WERI-Rb-1 (cell line): ENCODE measurements around the gene RNASE8.

ENCODE experiments used
- DNase-seq: peaks from one replicate; pipeline ENCODE4 v3.0.0-alpha.2; 2020
- H3K27ac ChIP-seq: fragments of 250-450 bp; sonication (Bioruptor Pico); 2 replicates; pipeline ENCODE4 v1.5.1; 2020; ENCODE audit warnings: mild to moderate bottlenecking, moderate library complexity
- H3K27me3 ChIP-seq: fragments of 250-450 bp; sonication (Bioruptor Pico); 2 replicates; pipeline ENCODE4 v1.5.1; 2021; ENCODE audit warnings: mild to moderate bottlenecking, low read depth, moderate library complexity; ENCODE audit not compliant: insufficient read depth, severe bottlenecking
- H3K36me3 ChIP-seq: fragments of 250-450 bp; sonication (Bioruptor Pico); 2 replicates; pipeline ENCODE4 v1.5.1; 2020; ENCODE audit warnings: mild to moderate bottlenecking, moderate library complexity
- H3K4me3 ChIP-seq: 2 replicates; pipeline ENCODE4 v1.5.1; 2011; ENCODE audit warnings: low read depth, mild to moderate bottlenecking, control low read depth, low read length
- H3K9me3 ChIP-seq: fragments of 250-450 bp; sonication (Bioruptor Pico); 2 replicates; pipeline ENCODE4 v1.5.1; 2021; ENCODE audit warnings: mild to moderate bottlenecking, moderate library complexity; ENCODE audit not compliant: severe bottlenecking
- CTCF ChIP-seq: IDR thresholded peaks from 2 replicates; pipeline ENCODE4 v1.5.1; 2011; ENCODE audit warnings: low read depth, mild to moderate bottlenecking, control low read depth, inconsistent platforms, low read length

The RNASE8 gene

GRCh38 chr14:21096438-21096837, 38.8 kb downstream of the RNASE8 start:
- Histone ChIP-seq H3K27me3 (no peaks in the 10 kb centered on the region), H3K4me3 (peak overlapping the region; percentile 74), H3K36me3 (peaks cover 29% of the 10 kb centered on the region), H3K9me3 (no peaks in the 10 kb centered on the region), H3K27ac (peak overlapping the region; percentile 98)
- peak; percentile 42 for DNase-seq
- TF ChIP-seq CTCF: no peak

GRCh38 chr14:21096978-21097635, 39.5 kb downstream of the RNASE8 start:
- H3K27ac ChIP-seq: peak overlapping the region; percentile 98
- H3K27me3 ChIP-seq: no peaks in the 10 kb centered on the region
- TF ChIP-seq CTCF: no peak
- H3K9me3 ChIP-seq: no peaks in the 10 kb centered on the region
- DNase-seq: peak; percentile 17
- peak overlapping the region; percentile 74 for H3K4me3 ChIP-seq
- H3K36me3 ChIP-seq: peaks cover 22% of the 10 kb centered on the region

GRCh38 chr14:21097636-21098075, 40.0 kb downstream of the RNASE8 start:
- Histone ChIP-seq H3K4me3 (peak overlapping the region; percentile 74), H3K9me3 (no peaks in the 10 kb centered on the region), H3K27ac (peak overlapping the region; percentile 98), H3K27me3 (no peaks in the 10 kb centered on the region), H3K36me3 (peaks cover 17% of the 10 kb centered on the region)
- peak; percentile 44 for DNase-seq
- no peak for TF ChIP-seq CTCF

- DNase-seq: peak; percentile 81
- H3K4me3 ChIP-seq: peak within 1 kb of the TSS; percentile 77
Measured at GRCh38 chr14:21098076-21098891, 40.7 kb downstream of the RNASE8 start, which contains the start of gene ZNF219. TSS of gene ZNF219 (minus strand) at chr14:21098655. CDS start at chr14:21093591, 5,064 bp downstream.

More at GRCh38 chr14:21098076-21098891, 40.7 kb downstream of the RNASE8 start, which contains the start of gene ZNF219:
- peak within 1 kb of the TSS; percentile 98 for H3K27ac ChIP-seq
- no peaks in the 10 kb centered on the region for H3K9me3 ChIP-seq
- no peak for TF ChIP-seq CTCF
- no peaks in the 10 kb centered on the region for H3K27me3 ChIP-seq
- peaks cover 11% of the 10 kb centered on the region for H3K36me3 ChIP-seq
